ENCODE results near the gene KBTBD3. TPM values are rescaled to one million over a fixed set of nuclear protein-coding genes. Genes with fewer than 3 reads are reported as not detected.

The KBTBD3 gene
- total and polyA plus RNA-seq, 4 donors: 4.5 to 16.2 (median 9.8) TPM

GRCh38 chr11:106091480-106092123 is 14.5 kb upstream of the KBTBD3 start:
- WGBS, 2 donors: 26 to 29% methylated on average over 3 of the region's 3 CpGs
- Histone ChIP-seq H3K4me3 (ENCODE audit: low read length in 2 of 2) (no peak overlapping the region), H3K36me3 (ENCODE audit: control insufficient read depth in 1 of 2, insufficient read depth in 2 of 2, low read length in 1 of 2) (peaks cover 0 to 11% of the 10 kb centered on the region in 2 donors), H3K27ac (ENCODE audit: low read depth in 1 of 2, low read length in 2 of 2) (no peak overlapping the region), H3K27me3 (ENCODE audit: control insufficient read depth in 1 of 2, insufficient read depth in 2 of 2, low read length in 1 of 2) (no peaks in the 10 kb centered on the region), H3K9me3 (ENCODE audit: control insufficient read depth, low read length) (no peaks in the 10 kb centered on the region), H3K4me1 (ENCODE audit: control insufficient read depth in 1 of 2, insufficient read depth in 2 of 2, low read length in 2 of 2) (peaks cover 0 to 3% of the 10 kb centered on the region in 2 donors)
- intact Hi-C loops (cut with DNase I): no loop called here
- DNase-seq (no peak), ATAC-seq (ENCODE audit: low FRiP score) (no peak)

GRCh38 chr11:106088896-106089295 is 11.7 kb upstream of the KBTBD3 start:
- intact Hi-C loops (cut with DNase I): no loop called here
- Histone ChIP-seq H3K27ac (ENCODE audit: low read depth in 1 of 2, low read length in 2 of 2) (no peak overlapping the region), H3K4me3 (ENCODE audit: low read length in 2 of 2) (no peak overlapping the region), H3K4me1 (ENCODE audit: control insufficient read depth in 1 of 2, insufficient read depth in 2 of 2, low read length in 2 of 2) (peaks cover 3 to 8% of the 10 kb centered on the region in 2 donors), H3K36me3 (ENCODE audit: control insufficient read depth in 1 of 2, insufficient read depth in 2 of 2, low read length in 1 of 2) (peaks cover 0 to 6% of the 10 kb centered on the region in 2 donors), H3K27me3 (ENCODE audit: control insufficient read depth in 1 of 2, insufficient read depth in 2 of 2, low read length in 1 of 2) (no peaks in the 10 kb centered on the region), H3K9me3 (ENCODE audit: control insufficient read depth, low read length) (no peaks in the 10 kb centered on the region)
- ATAC-seq (ENCODE audit: low FRiP score) (no peak), DNase-seq (no peak)
- 84% methylated on average over 4 of the region's 4 CpGs for WGBS, 2 donors

- 15 to 20% methylated on average over 9 of the region's 9 CpGs for WGBS, 2 donors
- ATAC-seq (ENCODE audit: low FRiP score) (peak; percentile 86), DNase-seq (peak in 1 of 2 donors; percentile 49)
- Histone ChIP-seq H3K4me1 (ENCODE audit: control insufficient read depth in 1 of 2, insufficient read depth in 2 of 2, low read length in 2 of 2) (peaks cover 3 to 8% of the 10 kb centered on the region in 2 donors), H3K9me3 (ENCODE audit: control insufficient read depth, low read length) (no peaks in the 10 kb centered on the region), H3K27me3 (ENCODE audit: control insufficient read depth in 1 of 2, insufficient read depth in 2 of 2, low read length in 1 of 2) (no peaks in the 10 kb centered on the region), H3K27ac (ENCODE audit: low read depth in 1 of 2, low read length in 2 of 2) (no peak overlapping the region), H3K4me3 (ENCODE audit: low read length in 2 of 2) (no peak overlapping the region), H3K36me3 (ENCODE audit: control insufficient read depth in 1 of 2, insufficient read depth in 2 of 2, low read length in 1 of 2) (peaks cover 0 to 6% of the 10 kb centered on the region in 2 donors)
- intact Hi-C loops (cut with DNase I): no loop called here
Measured at GRCh38 chr11:106087815-106088435, 10.8 kb upstream of the KBTBD3 start.

GRCh38 chr11:106086850-106087249 is 9.7 kb upstream of the KBTBD3 start:
- peaks cover 5 to 8% of the 10 kb centered on the region in 2 donors for H3K4me1 ChIP-seq (ENCODE audit: control insufficient read depth in 1 of 2, insufficient read depth in 2 of 2, low read length in 2 of 2)
- no peaks in the 10 kb centered on the region for H3K9me3 ChIP-seq (ENCODE audit: control insufficient read depth, low read length)
- H3K27me3 ChIP-seq (ENCODE audit: control insufficient read depth in 1 of 2, insufficient read depth in 2 of 2, low read length in 1 of 2): no peaks in the 10 kb centered on the region
- no peak overlapping the region for H3K4me3 ChIP-seq (ENCODE audit: low read length in 2 of 2)
- WGBS, 2 donors: 27 to 28% methylated on average over 2 of the region's 2 CpGs
- intact Hi-C loops (cut with DNase I): no loop called here
- peaks cover 0 to 2% of the 10 kb centered on the region in 2 donors for H3K36me3 ChIP-seq (ENCODE audit: control insufficient read depth in 1 of 2, insufficient read depth in 2 of 2, low read length in 1 of 2)
- ATAC-seq (ENCODE audit: low FRiP score): no peak
- no peak for DNase-seq
- no peak overlapping the region for H3K27ac ChIP-seq (ENCODE audit: low read depth in 1 of 2, low read length in 2 of 2)

- Histone ChIP-seq H3K4me3 (ENCODE audit: low read length in 2 of 2) (no peak overlapping the region), H3K36me3 (ENCODE audit: control insufficient read depth in 1 of 2, insufficient read depth in 2 of 2, low read length in 1 of 2) (no peaks in the 10 kb centered on the region), H3K27ac (ENCODE audit: low read depth in 1 of 2, low read length in 2 of 2) (no peak overlapping the region), H3K4me1 (ENCODE audit: control insufficient read depth in 1 of 2, insufficient read depth in 2 of 2, low read length in 2 of 2) (peaks cover 5 to 8% of the 10 kb centered on the region in 2 donors), H3K9me3 (ENCODE audit: control insufficient read depth, low read length) (no peaks in the 10 kb centered on the region), H3K27me3 (ENCODE audit: control insufficient read depth in 1 of 2, insufficient read depth in 2 of 2, low read length in 1 of 2) (no peaks in the 10 kb centered on the region)
- no peak for DNase-seq
- 100% methylated on average over 1 of the region's 1 CpG for WGBS, 2 donors
- ATAC-seq (ENCODE audit: low FRiP score): no peak
- intact Hi-C loops (cut with DNase I): no loop called here
Measured at GRCh38 chr11:106086135-106086534, 9.0 kb upstream of the KBTBD3 start.

- Histone ChIP-seq H3K4me3 (ENCODE audit: low read length in 2 of 2) (no peak overlapping the region), H3K27ac (ENCODE audit: low read depth in 1 of 2, low read length in 2 of 2) (no peak overlapping the region), H3K9me3 (ENCODE audit: control insufficient read depth, low read length) (no peaks in the 10 kb centered on the region), H3K4me1 (ENCODE audit: control insufficient read depth in 1 of 2, insufficient read depth in 2 of 2, low read length in 2 of 2) (peaks cover 5% of the 10 kb centered on the region in 2 donors), H3K27me3 (ENCODE audit: control insufficient read depth in 1 of 2, insufficient read depth in 2 of 2, low read length in 1 of 2) (no peaks in the 10 kb centered on the region), H3K36me3 (ENCODE audit: control insufficient read depth in 1 of 2, insufficient read depth in 2 of 2, low read length in 1 of 2) (no peaks in the 10 kb centered on the region)
- DNase-seq (no peak), ATAC-seq (ENCODE audit: low FRiP score) (no peak)
- intact Hi-C loops (cut with DNase I): no loop called here
Measured at GRCh38 chr11:106082096-106082495, 4.9 kb upstream of the KBTBD3 start.

- WGBS, 2 donors: 0% methylated on average over 55 of the region's 55 CpGs
Measured at GRCh38 chr11:106077609-106078455, 685 bp upstream of the KBTBD3 start, which contains the start of gene AASDHPPT. Gene AASDHPPT, plus strand, starts transcription at chr11:106077662. Its CDS starts 49 bp downstream, at chr11:106077711.

GRCh38 chr11:106076171-106076918 is 802 bp downstream of the KBTBD3 start:
- no peak for DNase-seq
- peak overlapping the region; percentile 38 to 51 for H3K4me3 ChIP-seq (ENCODE audit: low read length in 2 of 2)
- intact Hi-C loops (cut with DNase I): loop anchor here in 1 of 2 donors (5.0 kb wide), 1 partner anchor 54 kb away; the partner anchor contains the start of gene MSANTD4
- no peaks in the 10 kb centered on the region for H3K36me3 ChIP-seq (ENCODE audit: control insufficient read depth in 1 of 2, insufficient read depth in 2 of 2, low read length in 1 of 2)
- 16 to 20% methylated on average over 19 of the region's 19 CpGs for WGBS, 2 donors
- no peaks in the 10 kb centered on the region for H3K9me3 ChIP-seq (ENCODE audit: control insufficient read depth, low read length)
- no peak for ATAC-seq (ENCODE audit: low FRiP score)
- H3K27me3 ChIP-seq (ENCODE audit: control insufficient read depth in 1 of 2, insufficient read depth in 2 of 2, low read length in 1 of 2): no peaks in the 10 kb centered on the region
- peak overlapping the region in 1 of 2 donors; percentile 57 for H3K27ac ChIP-seq (ENCODE audit: low read depth in 1 of 2, low read length in 2 of 2)
- H3K4me1 ChIP-seq (ENCODE audit: control insufficient read depth in 1 of 2, insufficient read depth in 2 of 2, low read length in 2 of 2): peaks cover 0 to 2% of the 10 kb centered on the region in 2 donors

More at GRCh38 chr11:106077609-106078455, 685 bp upstream of the KBTBD3 start, which contains the start of gene AASDHPPT:
- H3K4me3 ChIP-seq (ENCODE audit: low read length in 2 of 2): peak within 1 kb of the TSS; percentile 58 to 59
- H3K27me3 ChIP-seq (ENCODE audit: control insufficient read depth in 1 of 2, insufficient read depth in 2 of 2, low read length in 1 of 2): no peaks in the 10 kb centered on the region
- ATAC-seq (ENCODE audit: low FRiP score) (peak; percentile 70), DNase-seq (no peak)
- H3K27ac ChIP-seq (ENCODE audit: low read depth in 1 of 2, low read length in 2 of 2): peak within 1 kb of the TSS; percentile 64 to 98
- H3K9me3 ChIP-seq (ENCODE audit: control insufficient read depth, low read length): no peaks in the 10 kb centered on the region
- H3K4me1 ChIP-seq (ENCODE audit: control insufficient read depth in 1 of 2, insufficient read depth in 2 of 2, low read length in 2 of 2): peaks cover 0 to 4% of the 10 kb centered on the region in 2 donors
- intact Hi-C loops (cut with DNase I): loop anchor here (1.0 to 5.0 kb wide), 2 partner anchors 56 kb away; partner anchors contain the start of gene MSANTD4 (in 2 of the 2)
- no peaks in the 10 kb centered on the region for H3K36me3 ChIP-seq (ENCODE audit: control insufficient read depth in 1 of 2, insufficient read depth in 2 of 2, low read length in 1 of 2)

Measured in aorta (tissue), 5 donors.